Hematopoietic multipotent progenitor cell treated with erythropoietin and hydrocortisone succinate and interleukin-3 and kit ligand, for 8 days (in vitro differentiated cells): ENCODE results near the gene LRRC73.
"Not testable (repeated sequence)": the region's sequence is repeated elsewhere in the genome, so short reads cannot be mapped to it uniquely, and the experiment has no call there.

Source experiments
- DNase-seq: peaks from one replicate; pipeline ENCODE4 v3.0.0-alpha.2; 2015

LRRC73 gene

DNA sequence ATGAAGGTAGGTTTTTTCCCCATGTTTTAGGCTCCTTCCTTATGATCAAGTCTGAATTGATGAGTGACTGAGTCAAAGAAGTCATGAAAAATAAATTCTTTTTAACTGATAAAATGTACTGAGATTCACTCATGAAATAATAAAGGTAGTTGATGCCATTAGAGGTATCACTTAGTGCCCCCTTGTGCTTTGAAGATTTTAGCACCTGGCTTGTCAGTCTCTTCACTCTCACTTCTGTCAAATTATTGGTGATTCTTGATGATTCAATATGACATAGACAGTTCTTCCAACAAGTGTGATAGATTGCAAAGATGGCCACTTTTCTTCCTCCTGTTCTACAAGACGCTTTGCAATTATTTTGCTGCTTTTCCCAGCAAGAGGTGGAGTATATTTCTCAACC lies 50.6 kb downstream of the LRRC73 start:
- no peak for DNase-seq

DNA sequence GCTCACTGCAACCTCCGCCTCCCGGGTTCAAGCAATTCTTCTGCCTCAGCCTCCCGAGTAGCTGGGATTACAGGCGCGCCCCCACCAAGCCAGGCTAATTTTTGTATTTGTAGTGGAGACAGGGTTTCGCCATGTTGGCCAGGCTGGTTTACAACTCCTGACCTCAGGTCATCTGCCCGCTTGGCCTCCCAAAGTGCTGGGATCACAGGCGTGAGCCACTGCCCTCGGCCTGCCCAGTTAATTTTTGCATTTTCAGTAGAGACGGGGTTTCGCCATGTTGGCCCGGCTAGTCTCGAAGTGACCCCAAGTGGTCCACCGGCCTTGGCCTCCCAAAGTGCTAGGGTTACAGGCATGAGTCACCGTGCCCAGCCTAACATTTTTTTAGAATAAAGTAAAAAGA lies 52.0 kb downstream of the LRRC73 start:
- DNase-seq = not testable (repeated sequence)

DNA sequence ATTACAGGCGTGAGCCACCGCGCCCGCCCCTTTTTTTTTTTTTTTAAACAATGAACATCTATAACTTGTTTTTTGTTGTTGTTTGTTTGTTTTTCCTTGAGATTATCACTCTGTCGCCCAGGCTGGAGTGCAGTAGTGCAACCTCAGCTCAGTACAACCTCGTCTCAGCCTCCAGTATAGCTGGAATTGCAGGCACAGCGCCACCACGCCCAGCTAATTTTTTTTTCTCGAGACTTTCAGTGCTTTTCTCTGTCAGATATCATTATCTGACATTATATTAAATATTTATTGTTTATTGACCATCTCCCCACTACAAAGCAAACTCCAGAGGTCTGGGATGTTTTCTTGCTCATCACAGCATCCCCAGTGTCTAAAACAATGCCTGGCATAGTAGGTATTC lies 52.5 kb downstream of the LRRC73 start:
- no peak for DNase-seq
